Measurements from ENCODE around the gene TMEM108.

DNA sequence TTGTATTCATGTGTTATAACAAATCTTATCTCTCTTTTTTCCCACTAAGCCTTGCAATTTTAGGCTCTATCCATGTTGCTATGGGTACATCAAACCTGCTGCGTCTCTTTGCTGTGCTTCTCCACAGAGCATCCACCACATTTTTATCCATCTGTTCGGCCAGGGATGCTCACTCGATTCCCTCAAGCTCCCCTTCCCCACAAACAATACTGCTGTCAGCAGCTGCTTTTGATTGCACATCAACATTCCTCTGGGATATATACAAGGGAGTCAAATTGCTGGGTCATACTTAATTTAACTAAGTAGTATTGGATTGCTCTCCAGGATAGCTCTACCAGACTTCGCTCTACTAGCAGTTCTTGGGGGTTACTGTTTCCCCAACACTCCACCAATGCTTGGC, 36.8 kb downstream of the TMEM108 start:
- TF ChIP-seq, protein P1, sequence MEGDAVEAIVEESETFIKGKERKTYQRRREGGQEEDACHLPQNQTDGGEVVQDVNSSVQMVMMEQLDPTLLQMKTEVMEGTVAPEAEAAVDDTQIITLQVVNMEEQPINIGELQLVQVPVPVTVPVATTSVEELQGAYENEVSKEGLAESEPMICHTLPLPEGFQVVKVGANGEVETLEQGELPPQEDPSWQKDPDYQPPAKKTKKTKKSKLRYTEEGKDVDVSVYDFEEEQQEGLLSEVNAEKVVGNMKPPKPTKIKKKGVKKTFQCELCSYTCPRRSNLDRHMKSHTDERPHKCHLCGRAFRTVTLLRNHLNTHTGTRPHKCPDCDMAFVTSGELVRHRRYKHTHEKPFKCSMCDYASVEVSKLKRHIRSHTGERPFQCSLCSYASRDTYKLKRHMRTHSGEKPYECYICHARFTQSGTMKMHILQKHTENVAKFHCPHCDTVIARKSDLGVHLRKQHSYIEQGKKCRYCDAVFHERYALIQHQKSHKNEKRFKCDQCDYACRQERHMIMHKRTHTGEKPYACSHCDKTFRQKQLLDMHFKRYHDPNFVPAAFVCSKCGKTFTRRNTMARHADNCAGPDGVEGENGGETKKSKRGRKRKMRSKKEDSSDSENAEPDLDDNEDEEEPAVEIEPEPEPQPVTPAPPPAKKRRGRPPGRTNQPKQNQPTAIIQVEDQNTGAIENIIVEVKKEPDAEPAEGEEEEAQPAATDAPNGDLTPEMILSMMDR (IDR thresholded peaks at IDR 0.05): no peak
- TF ChIP-seq POLR2A (IDR thresholded peaks at IDR 0.05): no peak

All from heart left ventricle (tissue), 13 donors.